Left ventricle myocardium inferior (tissue), 1 donor: ENCODE results near the gene HOMER3. TPM values are rescaled to one million over a fixed set of nuclear protein-coding genes. Genes with fewer than 3 reads are reported as not detected.
"Not testable (repeated sequence)": the region's sequence is repeated elsewhere in the genome, so short reads cannot be mapped to it uniquely, and the experiment has no call there.

Experiments used
- DNase-seq: peaks from one replicate; pipeline ENCODE4 v3.0.0-alpha.2; 2020
- H3K27ac ChIP-seq: fragments of 200-600 bp; replicated peaks from 2 replicates; pipeline ENCODE4 v1.8.0; 2021
- H3K27me3 ChIP-seq: fragments of 200-600 bp; 2 replicates; pipeline ENCODE4 v1.8.0; 2021; ENCODE audit warnings: low read depth
- H3K36me3 ChIP-seq: fragments of 200-600 bp; 2 replicates; pipeline ENCODE4 v1.8.0; 2021
- H3K4me1 ChIP-seq: fragments of 200-600 bp; 2 replicates; pipeline ENCODE4 v1.8.0; 2021
- H3K4me3 ChIP-seq: fragments of 200-600 bp; 2 replicates; pipeline ENCODE4 v1.8.0; 2021; ENCODE audit warnings: mild to moderate bottlenecking, moderate library complexity
- H3K9me3 ChIP-seq: fragments of 200-600 bp; replicated peaks from 2 replicates; pipeline ENCODE4 v1.8.0; 2021
- CTCF ChIP-seq: fragments of 200-600 bp; IDR thresholded peaks from 2 replicates; pipeline ENCODE4 v1.8.0; 2021; ENCODE audit warnings: antibody characterized with exemption, mild to moderate bottlenecking, borderline replicate concordance
- intact Hi-C: fragments of 100-400 bp; cut with micrococcal nuclease; formaldehyde crosslinking; loops from one replicate; pipeline ENCODE4 v1.11.0; 2022
- total RNA-seq: library from RNA; stranded (reverse); fragmentation: NEBNext Ultra II Directional; extraction: Animal tissue kit (Norgen Biotek cat#: 25700); gene quantifications from one replicate; pipeline ENCODE4 v1.2.1, GENCODE V29; 2021
- donor health status: DM: no; HTN: yes; CAD: no; lungs with severe emphysema.

Gene HOMER3
- total RNA-seq, 1 donor from 2014 or later, result 14.7 TPM

GRCh38 chr19:18905513-18906236, 35.3 kb downstream of the HOMER3 start:
- Histone ChIP-seq H3K27ac (no peak overlapping the region), H3K4me3 (no peak overlapping the region), H3K27me3 (no peaks in the 10 kb centered on the region), H3K9me3 (no peaks in the 10 kb centered on the region), H3K4me1 (no peaks in the 10 kb centered on the region), H3K36me3 (peaks cover 59% of the 10 kb centered on the region)
- no peak for DNase-seq
- TF ChIP-seq CTCF, result no peak
- intact Hi-C loops, result no loop called here

- peaks cover 60% of the 10 kb centered on the region for H3K36me3 ChIP-seq
- no peak overlapping the region for H3K4me3 ChIP-seq
- TF ChIP-seq CTCF, result no peak
- intact Hi-C loops, result no loop called here
- H3K27me3 ChIP-seq, result no peaks in the 10 kb centered on the region
- H3K9me3 ChIP-seq, result no peaks in the 10 kb centered on the region
- H3K27ac ChIP-seq, result no peak overlapping the region
- no peaks in the 10 kb centered on the region for H3K4me1 ChIP-seq
- DNase-seq, result no peak
Observed at GRCh38 chr19:18905058-18905456, 36.0 kb downstream of the HOMER3 start.

- Histone ChIP-seq H3K36me3 (peaks cover 65% of the 10 kb centered on the region), H3K4me3 (no peak overlapping the region), H3K4me1 (no peaks in the 10 kb centered on the region), H3K9me3 (no peaks in the 10 kb centered on the region), H3K27ac (no peak overlapping the region), H3K27me3 (no peaks in the 10 kb centered on the region)
- intact Hi-C loops, result no loop called here
- TF ChIP-seq CTCF, result no peak
- no peak for DNase-seq
Observed at GRCh38 chr19:18904334-18905057, 36.5 kb downstream of the HOMER3 start.

- no peak overlapping the region for H3K27ac ChIP-seq
- H3K4me3 ChIP-seq, result no peak overlapping the region
- TF ChIP-seq CTCF, result no peak
- intact Hi-C loops, result no loop called here
- no peaks in the 10 kb centered on the region for H3K4me1 ChIP-seq
- H3K27me3 ChIP-seq, result no peaks in the 10 kb centered on the region
- no peaks in the 10 kb centered on the region for H3K9me3 ChIP-seq
- no peak for DNase-seq
- H3K36me3 ChIP-seq, result peaks cover 64% of the 10 kb centered on the region
Observed at GRCh38 chr19:18903156-18904037, 37.6 kb downstream of the HOMER3 start.

- H3K4me1 ChIP-seq, H3K4me3 ChIP-seq, DNase-seq, H3K9me3 ChIP-seq, H3K27me3 ChIP-seq, intact Hi-C loops, H3K27ac ChIP-seq: not testable (repeated sequence)
- peaks cover 62% of the 10 kb centered on the region for H3K36me3 ChIP-seq
Observed at GRCh38 chr19:18902519-18902918, 38.5 kb downstream of the HOMER3 start.
